Hepatocyte (in vitro differentiated cells): Measurements from ENCODE around the gene CRABP1.

ENCODE experiments used
- CTCF ChIP-seq: fragments of 200-600 bp; sonication (generic); IDR thresholded peaks from 2 replicates; pipeline ENCODE4 v1.5.1; 2016; ENCODE audit warnings: antibody characterized with exemption, mild to moderate bottlenecking; ENCODE audit not compliant: poor library complexity
- EZH2 ChIP-seq: fragments of 200-600 bp; sonication (generic); IDR thresholded peaks from 2 replicates; pipeline ENCODE4 v1.6.1; 2016; ENCODE audit warnings: antibody characterized with exemption, mild to moderate bottlenecking, borderline replicate concordance
- EZH2phosphoT487 ChIP-seq: fragments of 200-600 bp; sonication (generic); IDR thresholded peaks from one replicate; pipeline ENCODE4 v1.6.1; 2018; ENCODE audit warnings: antibody characterized with exemption, mild to moderate bottlenecking, low read depth, moderate library complexity; ENCODE audit not compliant: unreplicated experiment, severe bottlenecking

GRCh38 chr15:78360367-78360801, 20.2 kb downstream of the CRABP1 start:
- TF ChIP-seq CTCF (no peak), EZH2 (no peak), EZH2phosphoT487 (no peak)
